Thoracic aorta (tissue), 2 donors: ENCODE data around the gene BLOC1S5. TPM values are rescaled to one million over a fixed set of nuclear protein-coding genes. Genes with fewer than 3 reads are reported as not detected.

Experiments
- ATAC-seq: fragments of 150-250 bp; one replicate; pipeline ENCODE4 v1.8.0; 2017; ENCODE audit warnings: low read depth; ENCODE audit not compliant: insufficient number of reproducible peaks, low FRiP score
- DNase-seq: peaks from one replicate; pipeline ENCODE4 v3.0.0-alpha.2; 2020; ENCODE audit warnings: low spot score
- H3K27ac ChIP-seq, 2 donors: fragments of 200-600 bp; sonication (generic); 1 replicate in 1 of 2; 2 replicates in 1 of 2; pipeline ENCODE4 v1.5.1; 2016; ENCODE audit warnings: mild to moderate bottlenecking in 2 of 2, moderate library complexity in 2 of 2
- H3K27me3 ChIP-seq: fragments of 200-600 bp; sonication (generic); replicated peaks from 2 replicates; pipeline ENCODE4 v1.6.0; 2016; ENCODE audit warnings: mild to moderate bottlenecking; ENCODE audit not compliant: insufficient read depth
- H3K36me3 ChIP-seq: fragments of 200-600 bp; sonication (generic); one replicate; pipeline ENCODE4 v1.5.1; 2016
- H3K4me1 ChIP-seq, 2 donors: fragments of 200-600 bp; sonication (generic); 1 replicate in 1 of 2; 2 replicates in 1 of 2; pipeline versions ENCODE4 v1.5.1 to v1.6.0; 2016; ENCODE audit warnings: low read depth in 2 of 2, mild to moderate bottlenecking in 1 of 2; ENCODE audit not compliant: control insufficient read depth in 1 of 2
- H3K4me3 ChIP-seq: fragments of 200-600 bp; sonication (generic); 2 replicates; pipeline ENCODE4 v1.5.1; 2016; ENCODE audit warnings: mild to moderate bottlenecking
- H3K9me3 ChIP-seq: fragments of 200-600 bp; sonication (generic); 2 replicates; pipeline ENCODE4 v1.5.1; 2016
- total RNA-seq, 2 donors: library from RNA; depleted of rRNA; stranded (reverse); fragments of >200 nt; gene quantifications; one replicate each; pipeline versions ENCODE4 v1.1.0 to v1.2.3, GENCODE V29; 2016
- TF ChIP-seq, protein P1 (sequence below): fragments of 200-600 bp; sonication (generic); IDR thresholded peaks from one replicate; pipeline ENCODE4 v1.5.1; 2019; ENCODE audit warnings: antibody characterized with exemption

Gene BLOC1S5
- total RNA-seq, 2 donors from 2014 or later = 9.1 to 12.6 TPM

DNA sequence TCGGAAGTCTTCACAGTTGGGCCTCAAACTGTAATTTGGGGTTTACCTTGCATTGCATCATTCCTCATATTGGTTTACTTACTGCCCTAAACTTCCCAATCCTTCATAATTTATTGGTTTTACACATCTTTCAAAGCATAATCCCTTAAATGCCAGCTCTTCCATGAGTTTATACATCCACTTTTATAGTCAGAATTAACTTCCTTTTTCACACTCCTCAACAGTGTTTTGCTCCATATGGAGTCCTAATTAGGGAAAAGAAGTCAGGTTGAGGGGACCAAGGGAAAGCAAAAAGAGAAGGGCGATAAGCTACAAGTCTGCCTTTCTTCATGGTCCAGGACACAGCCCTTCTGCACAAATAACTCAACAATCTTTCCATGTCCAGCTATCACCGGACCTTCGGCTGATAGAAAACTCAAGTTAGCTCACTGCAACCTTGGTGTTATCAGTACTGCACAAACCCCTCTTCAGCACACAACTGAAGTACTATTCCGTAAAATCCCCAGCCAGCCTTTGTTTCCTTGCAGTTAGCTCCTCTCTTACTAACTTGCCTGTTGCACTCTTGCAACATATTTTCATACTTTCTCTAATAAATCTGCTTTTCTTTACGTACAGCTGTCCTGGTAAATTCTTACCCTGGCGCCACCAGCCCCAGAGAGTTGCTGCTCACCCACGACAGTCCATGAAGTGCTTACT, 36.1 kb upstream of the BLOC1S5 start:
- DNase-seq (no peak), ATAC-seq (no peak)
- peaks cover 13% of the 10 kb centered on the region for H3K36me3 ChIP-seq
- H3K9me3 ChIP-seq = no peaks in the 10 kb centered on the region
- peaks cover 3 to 15% of the 10 kb centered on the region in 2 donors for H3K4me1 ChIP-seq
- H3K27me3 ChIP-seq = no peaks in the 10 kb centered on the region
- H3K27ac ChIP-seq = no peak overlapping the region
- TF ChIP-seq, protein P1, sequence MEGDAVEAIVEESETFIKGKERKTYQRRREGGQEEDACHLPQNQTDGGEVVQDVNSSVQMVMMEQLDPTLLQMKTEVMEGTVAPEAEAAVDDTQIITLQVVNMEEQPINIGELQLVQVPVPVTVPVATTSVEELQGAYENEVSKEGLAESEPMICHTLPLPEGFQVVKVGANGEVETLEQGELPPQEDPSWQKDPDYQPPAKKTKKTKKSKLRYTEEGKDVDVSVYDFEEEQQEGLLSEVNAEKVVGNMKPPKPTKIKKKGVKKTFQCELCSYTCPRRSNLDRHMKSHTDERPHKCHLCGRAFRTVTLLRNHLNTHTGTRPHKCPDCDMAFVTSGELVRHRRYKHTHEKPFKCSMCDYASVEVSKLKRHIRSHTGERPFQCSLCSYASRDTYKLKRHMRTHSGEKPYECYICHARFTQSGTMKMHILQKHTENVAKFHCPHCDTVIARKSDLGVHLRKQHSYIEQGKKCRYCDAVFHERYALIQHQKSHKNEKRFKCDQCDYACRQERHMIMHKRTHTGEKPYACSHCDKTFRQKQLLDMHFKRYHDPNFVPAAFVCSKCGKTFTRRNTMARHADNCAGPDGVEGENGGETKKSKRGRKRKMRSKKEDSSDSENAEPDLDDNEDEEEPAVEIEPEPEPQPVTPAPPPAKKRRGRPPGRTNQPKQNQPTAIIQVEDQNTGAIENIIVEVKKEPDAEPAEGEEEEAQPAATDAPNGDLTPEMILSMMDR = no peak
- H3K4me3 ChIP-seq = no peak overlapping the region

DNA sequence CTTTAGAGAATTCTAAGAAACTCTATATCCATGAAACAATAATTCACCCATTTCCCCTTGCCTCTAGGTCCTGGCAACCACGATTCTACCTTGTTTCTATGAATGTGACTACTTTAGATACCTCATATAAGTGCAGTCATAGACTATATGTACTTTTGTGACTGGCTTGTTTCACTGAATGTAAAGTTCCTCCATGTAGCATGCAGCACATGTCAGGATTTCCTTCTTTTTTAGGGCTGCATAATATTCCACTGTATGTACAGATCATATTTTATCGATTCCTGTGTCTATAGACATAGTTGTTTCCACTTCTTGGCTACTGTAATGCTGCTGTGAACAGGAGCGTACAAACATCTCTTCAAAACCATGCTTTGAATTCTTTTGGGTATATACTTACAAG, 26.5 kb upstream of the BLOC1S5 start:
- no peak overlapping the region for H3K4me3 ChIP-seq
- peaks cover 8% of the 10 kb centered on the region for H3K36me3 ChIP-seq
- H3K27ac ChIP-seq = peak overlapping the region in 1 of 2 donors; percentile 37
- H3K4me1 ChIP-seq = peaks cover 4 to 20% of the 10 kb centered on the region in 2 donors
- TF ChIP-seq, protein P1 = no peak
- H3K27me3 ChIP-seq = no peaks in the 10 kb centered on the region
- ATAC-seq (no peak), DNase-seq (no peak)
- H3K9me3 ChIP-seq = no peaks in the 10 kb centered on the region

DNA sequence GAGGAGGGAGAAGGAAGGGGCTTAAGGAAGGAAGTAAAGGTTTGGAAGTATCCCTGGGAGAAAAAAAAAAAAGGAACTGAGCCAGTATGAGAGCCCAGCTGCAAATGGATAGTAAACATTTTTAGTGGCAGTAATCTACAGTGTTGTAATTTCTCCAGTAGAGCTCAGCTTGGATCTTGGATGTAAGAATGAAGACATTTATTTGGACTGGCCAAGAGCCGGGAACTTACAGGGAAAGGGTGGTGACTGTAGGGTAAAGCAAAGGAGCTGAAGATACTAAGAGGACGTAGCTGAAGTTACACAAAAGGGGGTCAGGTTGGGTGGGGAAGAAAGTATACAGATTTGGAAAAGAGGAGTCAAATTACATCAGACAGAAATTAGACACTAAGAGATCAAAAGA, 24.7 kb upstream of the BLOC1S5 start:
- TF ChIP-seq, protein P1 = no peak
- ATAC-seq (peak; percentile 13), DNase-seq (no peak)
- peaks cover 6% of the 10 kb centered on the region for H3K36me3 ChIP-seq
- no peaks in the 10 kb centered on the region for H3K9me3 ChIP-seq
- no peak overlapping the region for H3K4me3 ChIP-seq
- no peaks in the 10 kb centered on the region for H3K27me3 ChIP-seq
- peak overlapping the region; percentile 75 to 81 for H3K27ac ChIP-seq
- peaks cover 22 to 36% of the 10 kb centered on the region in 2 donors for H3K4me1 ChIP-seq

DNA sequence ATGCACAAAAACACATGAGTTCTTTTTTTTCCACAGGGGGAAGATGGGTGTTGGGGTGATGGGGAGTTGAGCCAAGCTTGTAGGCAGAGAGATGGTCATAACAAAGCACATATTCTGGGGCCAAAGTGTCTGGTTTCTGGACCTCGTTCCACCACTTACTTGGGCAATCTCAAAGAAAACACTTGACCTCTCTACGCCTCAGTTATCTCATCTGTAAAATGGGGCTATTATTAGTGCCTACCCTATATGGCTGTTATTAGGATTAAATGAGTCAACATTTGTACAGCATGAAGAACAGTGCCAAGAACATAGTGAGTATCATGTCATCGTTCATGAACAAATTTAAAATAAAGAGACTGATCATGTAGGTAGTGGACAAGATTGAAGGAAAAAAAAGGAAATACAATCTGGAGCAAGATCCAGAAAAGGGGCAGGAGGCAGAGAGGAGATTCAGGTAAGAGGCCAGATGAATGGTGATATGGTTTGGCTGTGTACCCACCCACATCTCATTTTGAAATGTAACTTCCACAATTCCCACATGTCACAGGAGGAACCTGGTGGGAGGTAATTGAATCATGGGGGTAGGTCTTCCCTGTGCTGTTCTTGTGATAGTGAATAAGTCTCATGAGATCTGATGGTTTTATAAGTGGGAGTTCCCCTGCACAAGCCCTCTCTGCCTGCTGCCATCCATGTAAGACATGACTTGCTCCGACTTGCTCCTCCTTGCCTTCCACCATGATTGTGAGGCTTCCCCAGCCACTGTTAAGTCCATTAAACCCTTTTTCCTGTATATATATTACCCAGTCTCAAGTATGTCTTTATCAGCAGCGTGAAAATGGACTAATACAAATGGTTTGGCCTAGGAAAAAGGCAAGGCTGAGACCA, 23.9 kb upstream of the BLOC1S5 start:
- Histone ChIP-seq H3K36me3 (peaks cover 6% of the 10 kb centered on the region), H3K4me1 (peaks cover 25 to 44% of the 10 kb centered on the region in 2 donors), H3K9me3 (no peaks in the 10 kb centered on the region), H3K27me3 (no peaks in the 10 kb centered on the region), H3K4me3 (no peak overlapping the region), H3K27ac (peak overlapping the region; percentile 75 to 81)
- no peak for ATAC-seq
- TF ChIP-seq, protein P1 = no peak
- DNase-seq = no peak

DNA sequence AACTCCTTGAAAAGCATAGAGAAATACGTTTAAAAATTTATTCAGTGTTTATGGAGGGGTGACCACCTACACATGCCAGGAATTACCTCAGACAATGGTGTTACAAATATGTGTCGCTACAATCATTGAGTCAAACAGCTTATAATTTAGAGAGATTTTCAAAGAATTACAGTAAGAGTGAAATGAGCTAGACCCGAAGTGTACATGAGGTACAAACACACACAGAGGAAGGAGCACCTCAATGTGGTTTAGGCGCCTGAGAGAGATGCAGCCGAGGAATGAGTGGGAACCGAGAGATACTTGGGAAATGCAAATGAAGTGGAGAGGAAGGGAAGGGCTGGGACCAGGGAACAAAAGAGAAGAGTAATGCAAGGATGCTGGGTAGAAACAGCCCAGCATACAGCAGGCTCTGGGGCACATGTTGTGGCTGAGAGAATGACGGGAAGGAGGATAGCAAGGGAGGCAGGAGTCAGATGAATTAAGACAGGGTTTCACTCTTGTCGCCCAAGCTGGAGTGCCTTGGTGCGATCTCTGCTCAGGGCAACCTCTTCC, 22.6 kb upstream of the BLOC1S5 start:
- peaks cover 6% of the 10 kb centered on the region for H3K36me3 ChIP-seq
- TF ChIP-seq, protein P1 = no peak
- no peaks in the 10 kb centered on the region for H3K9me3 ChIP-seq
- no peak overlapping the region for H3K27ac ChIP-seq
- DNase-seq (no peak), ATAC-seq (no peak)
- H3K4me3 ChIP-seq = no peak overlapping the region
- no peaks in the 10 kb centered on the region for H3K27me3 ChIP-seq
- H3K4me1 ChIP-seq = peaks cover 28 to 54% of the 10 kb centered on the region in 2 donors
